ENCODE data around the gene LAMA5.
A peak's percentile ranks its signal among the peaks of the same experiment; 100 is the strongest.

GRCh38 chr20:62377615-62378178 is 10.6 kb upstream of the LAMA5 start:
- no peak for TF ChIP-seq POLR2A (IDR thresholded peaks at IDR 0.05)
- TF ChIP-seq CTCF (IDR thresholded peaks at IDR 0.05): peak in 1 of 6 experiments; percentile 11

Data from thyroid gland (tissue), 4 donors.